Smooth muscle cell (in vitro differentiated cells): ENCODE measurements around the gene NCOA1. TPM values are rescaled to one million over a fixed set of nuclear protein-coding genes. Genes with fewer than 3 reads are reported as not detected.

Source experiments
- DNase-seq: peaks from one replicate; lab custom pipeline; 2025; ENCODE audit not compliant: unreplicated experiment; lab: John Stamatoyannopoulos, UW
- H2AFZ ChIP-seq: fragments of 200-600 bp; sonication (generic); 2 replicates; pipeline ENCODE4 v1.6.0; 2016; ENCODE audit warnings: antibody characterized with exemption, low read depth, mild to moderate bottlenecking
- H3F3A ChIP-seq: fragments of 200-600 bp; sonication (generic); 2 replicates; pipeline ENCODE4 v1.6.0; 2017; ENCODE audit warnings: antibody characterized with exemption, low read depth
- H3K27ac ChIP-seq: fragments of 200-600 bp; sonication (generic); 2 replicates; pipeline ENCODE4 v1.5.1; 2016; ENCODE audit warnings: low read depth, mild to moderate bottlenecking
- H3K27me3 ChIP-seq: fragments of 200-600 bp; sonication (generic); 2 replicates; pipeline ENCODE4 v1.6.1; 2016; ENCODE audit warnings: low read depth, mild to moderate bottlenecking
- H3K36me3 ChIP-seq: fragments of 200-600 bp; sonication (generic); 2 replicates; pipeline ENCODE4 v1.5.1; 2016; ENCODE audit warnings: low read depth
- H3K4me1 ChIP-seq: fragments of 200-600 bp; sonication (generic); 2 replicates; pipeline ENCODE4 v1.5.1; 2016; ENCODE audit warnings: low read depth
- H3K4me2 ChIP-seq: fragments of 200-600 bp; sonication (generic); 2 replicates; pipeline ENCODE4 v1.6.0; 2016; ENCODE audit warnings: mild to moderate bottlenecking
- H3K4me3 ChIP-seq: fragments of 200-600 bp; sonication (generic); 2 replicates; pipeline ENCODE4 v1.5.1; 2016; ENCODE audit warnings: mild to moderate bottlenecking
- H3K79me2 ChIP-seq: fragments of 200-600 bp; sonication (generic); 2 replicates; pipeline ENCODE4 v1.6.0; 2016; ENCODE audit warnings: low read depth, mild to moderate bottlenecking
- H3K9ac ChIP-seq: fragments of 200-600 bp; sonication (generic); 2 replicates; pipeline ENCODE4 v1.6.0; 2016; ENCODE audit warnings: low read depth
- H3K9me3 ChIP-seq: fragments of 200-600 bp; sonication (generic); replicated peaks from 2 replicates; pipeline ENCODE4 v1.5.1; 2016; ENCODE audit warnings: low read depth
- H4K20me1 ChIP-seq: fragments of 200-600 bp; sonication (generic); 2 replicates; pipeline ENCODE4 v1.6.0; 2016; ENCODE audit warnings: low read depth
- WGBS: methylation state at CpG from one replicate; pipeline ENCODE4 v1.1.7; 2016; ENCODE audit warnings: low lambda C conversion rate; 5-methylcytosine and 5-hydroxymethylcytosine counted together
- polyA plus RNA-seq: library from polyadenylated mRNA; unstranded; fragments of >200 nt; fragmentation: Nextera tagmentation; extraction: Ambion mirVana; gene quantifications from 2 replicates; pipeline ENCODE4 v1.2.1, GENCODE V29; 2016
- total RNA-seq: library from RNA; depleted of rRNA; stranded (reverse); fragments of >200 nt; gene quantifications from 2 replicates; pipeline ENCODE4 v1.2.3, GENCODE V29; 2014
- TF ChIP-seq, protein P1 (sequence below): fragments of 200-600 bp; sonication (generic); IDR thresholded peaks from 2 replicates; pipeline ENCODE4 v1.5.1; 2017; ENCODE audit warnings: borderline replicate concordance, mild to moderate bottlenecking, antibody characterized with exemption; ENCODE audit not compliant: insufficient read depth, poor library complexity, severe bottlenecking

The NCOA1 gene
- total and polyA plus RNA-seq, 2 experiments from 2014 or later: 8.5 to 21.0 TPM

DNA sequence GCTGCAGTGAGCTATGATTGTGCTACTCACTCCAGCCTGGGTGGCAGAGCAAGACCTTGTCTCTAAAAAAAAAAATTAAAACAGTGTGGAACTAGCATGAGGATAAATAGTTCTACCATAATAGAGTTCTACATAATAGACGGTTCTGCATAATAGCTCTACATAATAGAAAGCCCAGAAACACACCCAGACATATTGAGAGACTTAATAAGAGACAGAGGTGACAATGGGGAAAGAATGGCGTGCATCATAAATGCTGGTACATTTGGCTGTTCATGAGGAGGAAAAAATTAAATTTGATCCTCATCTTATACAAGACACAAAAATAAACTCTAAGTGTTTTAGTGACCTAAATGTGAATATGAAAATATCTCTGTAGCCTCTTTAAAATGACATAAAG is 243.7 kb downstream of the NCOA1 start:
- no peaks in the 10 kb centered on the region for H3K9me3 ChIP-seq
- H4K20me1 ChIP-seq: no peaks in the 10 kb centered on the region
- TF ChIP-seq, protein P1, sequence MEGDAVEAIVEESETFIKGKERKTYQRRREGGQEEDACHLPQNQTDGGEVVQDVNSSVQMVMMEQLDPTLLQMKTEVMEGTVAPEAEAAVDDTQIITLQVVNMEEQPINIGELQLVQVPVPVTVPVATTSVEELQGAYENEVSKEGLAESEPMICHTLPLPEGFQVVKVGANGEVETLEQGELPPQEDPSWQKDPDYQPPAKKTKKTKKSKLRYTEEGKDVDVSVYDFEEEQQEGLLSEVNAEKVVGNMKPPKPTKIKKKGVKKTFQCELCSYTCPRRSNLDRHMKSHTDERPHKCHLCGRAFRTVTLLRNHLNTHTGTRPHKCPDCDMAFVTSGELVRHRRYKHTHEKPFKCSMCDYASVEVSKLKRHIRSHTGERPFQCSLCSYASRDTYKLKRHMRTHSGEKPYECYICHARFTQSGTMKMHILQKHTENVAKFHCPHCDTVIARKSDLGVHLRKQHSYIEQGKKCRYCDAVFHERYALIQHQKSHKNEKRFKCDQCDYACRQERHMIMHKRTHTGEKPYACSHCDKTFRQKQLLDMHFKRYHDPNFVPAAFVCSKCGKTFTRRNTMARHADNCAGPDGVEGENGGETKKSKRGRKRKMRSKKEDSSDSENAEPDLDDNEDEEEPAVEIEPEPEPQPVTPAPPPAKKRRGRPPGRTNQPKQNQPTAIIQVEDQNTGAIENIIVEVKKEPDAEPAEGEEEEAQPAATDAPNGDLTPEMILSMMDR: no peak
- no peaks in the 10 kb centered on the region for H3K36me3 ChIP-seq
- H3K4me2 ChIP-seq: no peak overlapping the region
- no peak for DNase-seq
- H3F3A ChIP-seq: no peaks in the 10 kb centered on the region
- H3K79me2 ChIP-seq: no peaks in the 10 kb centered on the region
- H3K4me3 ChIP-seq: no peak overlapping the region
- no peaks in the 10 kb centered on the region for H3K4me1 ChIP-seq
- 98% methylated on average over 2 of the region's 2 CpGs for WGBS
- no peak overlapping the region for H3K27ac ChIP-seq
- H3K9ac ChIP-seq: no peak overlapping the region
- no peaks in the 10 kb centered on the region for H3K27me3 ChIP-seq
- H2AFZ ChIP-seq: no peak overlapping the region

DNA sequence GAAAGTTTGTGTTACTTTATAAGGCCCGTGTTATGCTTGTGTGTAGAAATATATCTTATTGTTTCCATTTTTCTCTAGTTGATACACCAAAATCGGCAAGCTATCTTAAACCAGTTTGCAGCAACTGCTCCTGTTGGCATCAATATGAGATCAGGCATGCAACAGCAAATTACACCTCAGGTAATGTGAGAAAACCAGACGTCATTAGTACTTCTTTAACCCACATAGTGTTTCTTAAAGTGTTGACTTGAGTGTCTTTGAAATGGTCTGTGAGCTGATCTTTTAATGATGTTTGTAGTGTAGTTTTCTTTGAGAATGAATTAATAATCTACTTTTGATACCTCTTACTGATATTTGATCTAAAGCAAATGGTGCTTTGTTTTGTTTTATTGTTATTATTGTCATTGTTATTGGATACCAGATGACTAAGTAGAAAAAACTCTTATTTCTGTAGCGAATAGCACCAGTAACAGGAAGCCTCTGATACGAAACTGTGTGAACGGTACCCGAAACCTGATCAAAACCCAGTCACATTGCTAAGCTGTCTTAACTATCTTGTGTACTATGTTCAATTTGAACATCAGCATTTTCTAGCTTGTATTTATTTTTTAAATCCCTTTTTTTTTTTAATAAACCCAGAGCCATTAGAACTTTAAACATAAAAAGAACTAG is 248.4 kb downstream of the NCOA1 start:
- Histone ChIP-seq H3F3A (no peaks in the 10 kb centered on the region), H4K20me1 (no peaks in the 10 kb centered on the region), H3K4me2 (no peak overlapping the region), H3K9me3 (no peaks in the 10 kb centered on the region), H3K4me1 (no peaks in the 10 kb centered on the region), H3K79me2 (no peaks in the 10 kb centered on the region), H3K36me3 (no peaks in the 10 kb centered on the region), H3K9ac (no peak overlapping the region), H2AFZ (no peak overlapping the region), H3K4me3 (no peak overlapping the region), H3K27me3 (no peaks in the 10 kb centered on the region), H3K27ac (no peak overlapping the region)
- WGBS: 90% methylated on average over 7 of the region's 7 CpGs
- TF ChIP-seq, protein P1: no peak
- no peak for DNase-seq

DNA sequence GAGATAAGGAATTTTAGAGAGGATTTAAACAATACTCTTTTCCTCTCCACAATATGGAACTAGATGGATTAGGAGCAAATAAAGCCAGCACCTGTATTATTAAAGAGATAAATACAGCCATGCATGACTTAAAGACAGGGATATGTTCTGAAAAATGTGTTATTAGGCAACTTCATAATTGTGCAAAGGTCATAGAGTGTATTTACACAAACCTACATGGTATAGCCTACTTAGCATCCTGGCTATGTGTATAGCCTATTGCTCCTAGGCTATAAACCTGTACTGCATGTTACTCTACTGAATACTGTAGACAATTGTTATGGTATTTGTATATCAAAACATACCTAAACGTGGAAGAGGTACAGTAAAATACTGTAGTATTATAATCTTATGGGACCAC is 249.1 kb downstream of the NCOA1 start:
- no peak overlapping the region for H3K4me2 ChIP-seq
- no peak overlapping the region for H3K9ac ChIP-seq
- H3K27me3 ChIP-seq: no peaks in the 10 kb centered on the region
- WGBS: 76% methylated on average over 1 of the region's 1 CpG
- TF ChIP-seq, protein P1: no peak
- H3F3A ChIP-seq: no peaks in the 10 kb centered on the region
- H3K4me1 ChIP-seq: no peaks in the 10 kb centered on the region
- no peak overlapping the region for H3K27ac ChIP-seq
- H3K4me3 ChIP-seq: no peak overlapping the region
- no peak overlapping the region for H2AFZ ChIP-seq
- H3K9me3 ChIP-seq: no peaks in the 10 kb centered on the region
- no peak for DNase-seq
- no peaks in the 10 kb centered on the region for H3K79me2 ChIP-seq
- no peaks in the 10 kb centered on the region for H3K36me3 ChIP-seq
- no peaks in the 10 kb centered on the region for H4K20me1 ChIP-seq

DNA sequence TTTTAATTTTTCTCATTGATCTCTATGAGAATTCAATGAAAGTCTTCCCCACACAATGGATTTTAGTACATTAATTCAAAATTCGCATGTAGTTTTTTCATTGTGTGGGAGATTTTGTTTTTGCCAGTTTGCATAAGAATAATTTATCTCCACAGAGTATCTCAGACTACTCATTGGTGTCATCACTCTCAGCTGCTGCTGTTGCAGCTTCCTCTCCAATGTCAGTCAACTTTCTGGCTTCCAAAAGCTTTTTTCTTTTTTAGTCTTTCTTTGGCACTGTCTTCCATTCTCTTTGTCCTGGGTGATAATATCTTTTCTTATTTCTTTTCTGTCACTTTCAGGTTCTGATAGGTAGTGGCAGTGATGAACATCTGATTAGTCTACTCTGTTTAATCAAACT is 251.7 kb downstream of the NCOA1 start:
- TF ChIP-seq, protein P1: no peak
- H2AFZ ChIP-seq: no peak overlapping the region
- no peaks in the 10 kb centered on the region for H3K27me3 ChIP-seq
- WGBS: 86% methylated on average over 1 of the region's 1 CpG
- H3K27ac ChIP-seq: no peak overlapping the region
- no peak overlapping the region for H3K9ac ChIP-seq
- no peak overlapping the region for H3K4me2 ChIP-seq
- no peaks in the 10 kb centered on the region for H3F3A ChIP-seq
- no peaks in the 10 kb centered on the region for H3K9me3 ChIP-seq
- no peak overlapping the region for H3K4me3 ChIP-seq
- H4K20me1 ChIP-seq: no peaks in the 10 kb centered on the region
- no peaks in the 10 kb centered on the region for H3K79me2 ChIP-seq
- H3K4me1 ChIP-seq: no peaks in the 10 kb centered on the region
- no peak for DNase-seq
- H3K36me3 ChIP-seq: no peaks in the 10 kb centered on the region
